ENCODE data around the gene TRIP13. TPM values are rescaled to one million over a fixed set of nuclear protein-coding genes. Genes with fewer than 3 reads are reported as not detected.

TRIP13 gene
- total and polyA plus RNA-seq, 2 of the 4 experiments (the other 2 are of a cell fraction): 17.1 to 35.5 TPM

GRCh38 chr5:886036-886435, 6.6 kb upstream of the TRIP13 start:
- DNase-seq: no peak
- no peak overlapping the region for H4K8ac ChIP-seq (ENCODE audit: low read depth in 2 of 2, low read length in 2 of 2)
- dilution Hi-C loops (cut with HindIII; ENCODE audit: low sequenced_read_pairs, unreplicated experiment) (no loop called here), in situ Hi-C loops (cut with MboI; ENCODE audit: low sequenced_read_pairs) (no loop called here), intact Hi-C loops (cut with micrococcal nuclease) (no loop called here)
- no peak overlapping the region for H2AK5ac ChIP-seq (ENCODE audit: low read depth, low read length)
- H3K36me3 ChIP-seq (ENCODE audit: control insufficient read depth, insufficient read depth, low read length): peaks cover 84% of the 10 kb centered on the region
- no peaks in the 10 kb centered on the region for H3K4me1 ChIP-seq (ENCODE audit: control insufficient read depth, insufficient read depth, low read length)
- H2AFZ ChIP-seq (replicated peaks; ENCODE audit: low read length, poor library complexity): no peak overlapping the region
- H4K5ac ChIP-seq (ENCODE audit: low read depth, low read length): no peak overlapping the region
- no peak overlapping the region for H3K9ac ChIP-seq (ENCODE audit: low read depth, low read length)
- H3K9me1 ChIP-seq (ENCODE audit: insufficient read depth, low read length): peaks cover 11% of the 10 kb centered on the region
- no peak overlapping the region for H2AK9ac ChIP-seq (replicated peaks; ENCODE audit: low read depth, low read length, poor library complexity)
- CTCF ChIA-PET: no interaction called here
- no peak overlapping the region for H3K4me2 ChIP-seq (ENCODE audit: low read depth, low read length)
- no peak overlapping the region for H3K23ac ChIP-seq (ENCODE audit: low read depth, low read length)
- ATAC-seq (ENCODE audit: low read depth): no peak
- H4K91ac ChIP-seq (ENCODE audit: insufficient read depth, low read depth, low read length): no peak overlapping the region
- H4K20me1 ChIP-seq (ENCODE audit: insufficient read depth, low read length): peaks cover 29% of the 10 kb centered on the region
- no peak for TF ChIP-seq BHLHE40 (IDR thresholded peaks at IDR 0.05; ENCODE audit: low read depth, low read length)
- no peak for TF ChIP-seq RCOR1 (IDR thresholded peaks at IDR 0.05; ENCODE audit: insufficient replicate concordance, low read length)
- no peak for TF ChIP-seq NFE2L2 (IDR thresholded peaks at IDR 0.05; ENCODE audit: low read depth, low read length)
- H2BK120ac ChIP-seq (ENCODE audit: low read depth, low read length): no peak overlapping the region
- no peak overlapping the region for H2BK15ac ChIP-seq (ENCODE audit: low read depth, low read length)
- H3K79me1 ChIP-seq (ENCODE audit: low read depth in 1 of 2, low read length in 2 of 2): peaks cover 48 to 59% of the 10 kb centered on the region in 2 experiments
- no peak overlapping the region for H3K4ac ChIP-seq (ENCODE audit: low read depth, low read length)
- no peak overlapping the region for H3K14ac ChIP-seq (replicated peaks; ENCODE audit: low read depth, low read length)
- H3K27ac ChIP-seq (ENCODE audit: insufficient read depth, low read length): no peak overlapping the region
- no peak overlapping the region for H2BK20ac ChIP-seq (ENCODE audit: low read depth, low read length)
- H3K4me3 ChIP-seq (ENCODE audit: insufficient read depth, low read depth, low read length): no peak overlapping the region
- no peak overlapping the region for H3K56ac ChIP-seq (ENCODE audit: extremely low read depth, insufficient read depth, low read length)
- BruUV-seq (replicated peaks): no TSS peak
- no peak overlapping the region for H2BK5ac ChIP-seq (ENCODE audit: low read depth, low read length, poor library complexity, severe bottlenecking)
- H3K27me3 ChIP-seq (ENCODE audit: control insufficient read depth, insufficient read depth, low read length): no peaks in the 10 kb centered on the region
- POLR2A ChIA-PET (ENCODE audit: unreplicated experiment): no interaction called here
- H3K9me3 ChIP-seq (ENCODE audit: control insufficient read depth, insufficient read depth, low read length): no peaks in the 10 kb centered on the region
- no peak overlapping the region for H3K18ac ChIP-seq (ENCODE audit: low read depth, low read length)
- WGBS, 2 experiments (ENCODE audit: extremely low coverage in 2 of 2, insufficient read length in 1 of 2): 99% methylated on average over 8 of the region's 13 CpGs; no CpG with 5 or more reads in 1 of the 2 experiments

Measured in IMR-90 (cell line).